GM19463 (cell line): ENCODE results near the gene RBM8A.

Experiments used
- ATAC-seq: cut with Tn5 transposase; IDR thresholded peaks from one replicate; pipeline ENCODE4 v1.9.1; 2021; ENCODE audit warnings: mild to moderate bottlenecking, moderate library complexity; ENCODE audit not compliant: unreplicated experiment

RBM8A gene

DNA sequence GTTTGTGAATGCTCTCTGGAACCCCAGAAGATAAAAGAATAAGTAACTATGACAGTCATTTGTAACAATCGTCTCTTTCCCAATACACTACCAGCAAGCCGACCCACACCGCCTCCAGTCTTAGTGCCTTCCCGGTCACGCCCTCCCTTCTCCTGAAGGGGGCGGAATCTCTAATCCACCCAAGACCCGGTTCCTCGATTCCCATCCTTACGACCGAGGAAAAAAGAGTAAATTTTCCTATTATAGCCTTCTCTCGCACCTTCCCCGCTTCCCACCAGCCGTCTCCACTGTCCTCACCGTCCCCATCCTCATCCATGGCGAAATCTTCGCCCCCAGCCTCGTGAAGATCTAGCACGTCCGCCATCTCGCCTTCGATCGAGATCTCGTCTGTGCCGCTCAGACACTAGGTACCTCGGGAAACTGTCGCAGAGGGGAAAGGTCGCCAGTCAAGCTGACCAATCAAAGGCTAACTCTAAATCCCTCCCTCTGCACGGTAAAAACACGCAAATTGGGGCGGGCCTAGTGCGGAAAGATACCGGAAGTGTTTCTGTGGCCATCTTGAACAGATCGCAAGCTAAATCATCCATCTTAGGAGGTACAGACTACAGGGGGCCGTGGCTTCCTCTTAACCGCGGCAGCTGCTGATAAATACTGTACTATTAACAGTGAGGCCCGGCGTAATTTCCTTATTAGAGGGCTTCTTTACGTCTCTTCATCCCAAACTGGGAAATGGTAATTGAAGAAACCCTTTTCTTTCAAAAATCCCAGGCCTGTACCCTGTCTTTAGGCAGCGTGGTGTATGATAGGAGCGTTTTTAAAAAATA, at the start of gene RBM8A:
TSS of gene RBM8A (minus strand) at position 422 of the 824 bp plus-strand sequence. CDS start at position 364, 58 bp downstream.
- ATAC-seq, result peak; percentile 96

DNA sequence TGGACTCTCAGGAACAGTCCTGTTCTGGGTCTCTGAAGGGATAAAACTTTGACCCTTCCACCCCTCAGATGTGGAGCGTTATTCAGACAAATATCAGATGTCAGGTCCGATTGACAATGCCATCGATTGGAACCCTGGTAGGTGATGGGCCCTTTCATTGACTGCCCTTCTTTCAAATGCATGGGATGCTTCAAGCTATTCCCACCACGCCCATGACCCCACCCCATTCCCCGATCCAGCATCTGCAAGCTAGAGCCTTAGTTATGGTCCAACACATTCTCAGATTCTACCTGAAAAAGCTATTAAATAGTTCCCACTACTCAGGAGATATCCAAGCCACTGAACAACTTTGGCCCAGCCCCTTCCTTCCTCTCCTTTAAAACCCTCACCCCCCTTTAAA, 49.7 kb upstream of the RBM8A start:
- ATAC-seq, result no peak

DNA sequence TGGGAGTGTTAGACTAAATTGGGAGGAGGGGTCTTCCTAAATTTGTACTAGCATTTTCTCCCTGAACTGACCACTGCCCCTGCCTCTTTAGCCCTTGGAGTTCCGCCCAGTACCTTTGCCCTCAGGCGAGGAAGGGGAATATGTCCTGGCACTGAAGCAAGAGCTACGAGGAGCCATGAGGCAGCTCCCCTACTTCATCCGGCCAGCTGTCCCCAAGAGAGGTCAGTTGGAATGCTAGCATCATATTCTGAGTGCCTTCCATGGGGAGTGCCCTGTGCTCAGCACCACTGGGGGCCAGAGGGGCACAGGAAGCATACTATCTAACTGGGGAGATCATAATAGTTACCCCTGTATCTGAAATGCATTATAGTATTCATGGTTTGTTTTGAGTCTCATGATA, 47.9 kb upstream of the RBM8A start:
- no peak for ATAC-seq

DNA sequence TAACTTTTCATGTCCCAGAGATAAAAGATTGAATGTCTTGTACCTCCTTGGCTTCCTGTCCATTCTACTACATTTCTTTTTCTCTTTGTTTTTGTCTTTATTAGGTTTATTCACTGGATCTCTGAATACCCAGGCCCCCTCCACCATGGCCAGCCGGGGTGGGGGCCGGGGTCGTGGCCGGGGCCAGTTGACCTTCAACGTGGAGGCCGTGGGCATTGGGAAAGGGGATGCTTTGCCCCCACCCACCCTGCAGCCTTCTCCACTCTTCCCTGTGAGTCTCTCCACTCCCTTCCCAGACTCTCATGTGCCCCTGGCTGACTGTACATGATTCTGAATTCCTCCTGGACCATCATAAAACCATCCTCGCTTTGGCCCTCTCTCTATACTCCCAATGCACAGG, 47.4 kb upstream of the RBM8A start:
- no peak for ATAC-seq

DNA sequence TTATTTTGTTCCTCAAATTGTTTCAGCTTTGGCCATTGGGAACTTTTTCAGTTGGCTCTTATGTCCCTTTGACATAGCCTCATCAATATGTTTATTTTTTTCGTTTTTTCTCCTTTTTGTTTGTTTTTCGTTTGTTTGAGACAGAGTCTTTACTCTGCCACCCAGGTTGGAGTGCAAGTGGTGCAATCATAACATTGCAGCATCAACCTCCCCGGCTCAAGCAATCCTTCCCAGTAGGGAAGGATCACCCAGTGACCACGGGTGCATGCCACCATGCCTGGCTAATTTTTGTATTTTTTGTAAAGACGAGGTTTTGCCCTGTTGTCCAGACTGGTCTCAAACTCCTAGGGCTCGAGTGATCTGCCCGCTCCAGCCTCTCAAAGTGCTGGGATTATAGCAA, 45.3 kb upstream of the RBM8A start:
- ATAC-seq, result no peak

DNA sequence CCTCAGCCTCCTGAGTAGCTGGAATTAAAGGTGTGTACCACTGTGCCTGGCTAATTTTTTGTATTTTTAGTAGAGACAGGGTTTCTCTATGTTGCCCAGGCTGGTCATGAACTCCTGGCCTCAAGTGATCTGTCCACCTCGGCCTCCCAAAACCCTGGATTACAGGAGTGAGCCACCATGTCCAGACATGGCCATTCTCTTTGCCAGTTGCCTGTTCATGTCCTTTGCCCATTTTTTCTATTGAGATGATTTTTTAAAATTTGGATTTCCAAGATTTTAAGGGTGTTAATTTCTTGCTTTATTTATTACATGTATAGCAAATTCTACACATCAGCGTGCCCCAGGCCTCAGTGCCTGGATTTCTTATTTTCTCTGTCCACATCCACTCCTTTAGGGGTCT, 40.0 kb upstream of the RBM8A start:
- no peak for ATAC-seq

DNA sequence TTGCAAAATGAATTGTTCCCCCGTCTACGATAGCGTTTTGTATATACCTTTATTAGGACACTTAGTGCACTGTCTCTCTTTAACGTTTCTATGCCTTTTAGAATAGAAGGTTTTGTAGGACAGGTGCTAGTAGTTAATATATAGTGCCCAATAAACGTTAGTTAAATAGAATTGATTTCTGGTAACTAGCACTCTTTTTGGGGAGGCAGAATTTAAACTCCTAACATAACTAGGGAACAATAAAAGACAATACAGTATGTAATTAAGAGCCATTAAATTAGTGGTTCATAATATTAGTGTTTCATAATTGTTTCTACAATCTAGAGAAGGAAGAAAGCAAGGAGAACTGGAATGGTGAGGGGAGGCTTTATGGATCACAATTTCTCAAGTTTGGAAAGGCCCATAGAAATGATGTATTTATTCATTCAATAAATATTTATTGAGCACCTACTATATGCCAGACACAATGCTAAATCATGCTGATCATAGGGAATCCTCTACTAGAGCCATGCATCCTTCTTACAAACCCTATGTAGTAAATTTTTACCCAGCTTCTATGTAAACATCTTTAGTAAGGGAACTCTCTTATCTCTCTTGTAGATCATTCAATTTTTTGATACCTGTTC, 37.9 kb upstream of the RBM8A start:
- no peak for ATAC-seq

DNA sequence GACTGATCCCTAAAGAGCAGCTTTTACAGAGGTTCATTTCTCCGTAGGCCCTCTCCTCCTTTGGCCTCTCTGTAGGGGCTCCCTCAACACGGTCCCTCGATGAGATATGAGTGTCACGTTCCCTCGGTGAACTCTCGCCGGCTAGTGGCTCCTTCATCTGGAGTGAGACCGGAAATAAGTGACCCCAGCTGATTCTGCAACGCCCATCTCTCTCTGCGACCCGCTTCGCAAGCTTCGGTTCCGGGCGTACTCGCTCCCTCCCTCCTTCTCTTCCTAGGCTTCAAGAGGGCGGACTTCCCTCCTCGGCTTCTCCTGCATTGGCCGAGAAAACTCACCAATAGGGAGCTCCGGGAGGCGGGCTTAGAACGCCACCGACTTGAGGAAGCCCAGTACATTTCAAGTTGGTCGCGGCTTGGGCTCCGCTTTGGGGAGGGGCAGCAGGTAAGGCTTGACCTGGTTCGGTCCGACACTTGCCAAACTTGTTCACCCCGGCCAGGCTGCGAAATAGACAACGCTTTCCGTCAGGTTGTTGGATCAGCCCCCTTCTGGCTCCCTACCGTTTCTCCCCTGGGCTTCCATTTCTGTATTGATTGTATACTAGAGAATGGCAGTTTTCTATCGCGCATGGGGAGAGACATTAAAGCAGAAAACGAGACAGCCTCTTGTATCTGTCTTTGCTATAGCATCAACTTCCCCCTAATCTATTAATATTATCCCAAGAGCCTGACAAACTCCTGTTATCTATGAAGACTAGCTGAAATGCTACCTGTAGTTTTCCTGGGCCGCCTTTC, 37.2 kb upstream of the RBM8A start, which contains the start of the genes ANKRD34A and POLR3GL:
TSS of gene ANKRD34A (minus strand) at position 248 of the 791 bp plus-strand sequence. CDS start 2,816 bp downstream, outside the sequence.
TSS of gene POLR3GL (plus strand) at position 363 of the 791 bp plus-strand sequence. CDS start 10,176 bp downstream, outside the sequence.
- ATAC-seq, result peak; percentile 91

DNA sequence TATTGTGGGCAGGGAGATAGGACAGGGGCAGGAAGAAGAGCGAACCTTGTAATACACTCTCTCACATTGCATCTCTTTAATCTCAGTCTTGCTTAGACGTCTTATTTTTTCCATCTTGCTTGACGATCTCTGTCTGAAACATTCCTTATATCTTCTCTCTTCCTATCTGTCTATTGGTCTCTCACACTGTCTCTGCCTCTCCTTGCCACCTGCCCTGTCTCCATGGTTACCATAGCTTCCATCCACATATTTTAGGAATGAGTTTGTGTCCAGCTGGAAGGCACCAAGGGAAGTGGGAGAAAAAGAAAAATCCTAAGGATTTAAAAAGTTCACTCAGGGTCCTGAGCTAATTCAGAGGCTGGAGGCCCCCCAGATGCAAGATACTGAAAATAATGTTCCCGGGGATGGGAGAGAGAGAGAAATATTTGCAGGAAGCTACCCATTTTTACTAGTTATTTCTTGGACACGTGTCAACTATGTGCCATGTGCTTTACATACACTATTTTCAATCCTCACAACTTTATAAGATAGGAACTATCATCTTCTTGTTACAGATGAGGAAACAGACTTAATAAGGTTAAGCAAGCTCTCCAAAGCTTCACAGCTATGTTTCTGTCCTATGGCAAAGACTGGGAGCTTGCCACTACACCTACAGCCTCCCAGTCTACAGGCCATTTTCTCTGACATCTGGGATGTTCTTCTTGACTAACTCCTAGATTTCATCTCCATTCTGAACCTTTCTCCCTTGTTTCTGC, 36.2 kb upstream of the RBM8A start:
- no peak for ATAC-seq

DNA sequence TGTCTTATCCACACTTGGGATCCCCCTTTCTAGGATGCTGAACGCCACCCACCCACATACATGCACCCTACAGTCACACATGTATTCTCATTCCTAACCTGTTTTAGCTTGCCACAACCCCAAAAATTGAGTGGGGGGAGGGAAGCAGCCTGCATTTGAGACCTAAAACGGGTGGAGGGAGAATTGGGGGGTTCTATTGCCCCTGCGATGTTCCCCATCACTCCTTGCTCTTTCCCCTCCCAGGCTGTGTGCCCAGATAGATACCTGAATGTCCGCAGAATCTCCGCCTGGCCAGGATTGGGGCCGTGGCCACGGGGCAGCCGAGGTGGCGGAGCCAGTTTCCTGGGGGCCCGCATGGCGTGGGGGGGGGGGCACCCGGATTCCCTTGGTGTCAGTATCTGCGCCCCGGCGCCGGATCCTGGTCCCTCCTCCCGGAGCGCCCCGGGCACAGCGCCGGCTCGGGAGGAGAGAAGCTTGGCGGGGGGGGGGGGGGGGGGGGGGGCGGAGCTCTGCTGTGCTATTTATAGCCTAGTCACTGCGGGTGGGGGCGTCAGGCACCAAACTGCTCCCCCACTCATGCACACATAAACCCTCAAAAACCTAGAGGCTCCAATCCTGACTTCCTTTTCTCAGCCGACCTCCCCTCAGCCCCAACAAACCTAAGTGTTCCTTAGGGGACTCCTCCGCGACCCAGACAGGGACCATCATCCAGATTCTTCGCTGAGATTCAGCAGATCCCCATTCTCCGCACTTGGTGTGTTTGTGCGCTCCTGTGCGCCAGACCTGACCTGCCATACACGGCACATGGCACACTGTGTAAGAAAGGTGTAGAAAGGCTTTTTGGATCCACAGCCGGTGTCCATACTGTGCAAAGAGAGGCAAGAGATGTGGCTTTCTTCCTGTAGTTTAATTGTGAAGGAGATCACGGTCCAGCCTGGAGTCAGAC, 35.1 kb upstream of the RBM8A start:
- no peak for ATAC-seq

DNA sequence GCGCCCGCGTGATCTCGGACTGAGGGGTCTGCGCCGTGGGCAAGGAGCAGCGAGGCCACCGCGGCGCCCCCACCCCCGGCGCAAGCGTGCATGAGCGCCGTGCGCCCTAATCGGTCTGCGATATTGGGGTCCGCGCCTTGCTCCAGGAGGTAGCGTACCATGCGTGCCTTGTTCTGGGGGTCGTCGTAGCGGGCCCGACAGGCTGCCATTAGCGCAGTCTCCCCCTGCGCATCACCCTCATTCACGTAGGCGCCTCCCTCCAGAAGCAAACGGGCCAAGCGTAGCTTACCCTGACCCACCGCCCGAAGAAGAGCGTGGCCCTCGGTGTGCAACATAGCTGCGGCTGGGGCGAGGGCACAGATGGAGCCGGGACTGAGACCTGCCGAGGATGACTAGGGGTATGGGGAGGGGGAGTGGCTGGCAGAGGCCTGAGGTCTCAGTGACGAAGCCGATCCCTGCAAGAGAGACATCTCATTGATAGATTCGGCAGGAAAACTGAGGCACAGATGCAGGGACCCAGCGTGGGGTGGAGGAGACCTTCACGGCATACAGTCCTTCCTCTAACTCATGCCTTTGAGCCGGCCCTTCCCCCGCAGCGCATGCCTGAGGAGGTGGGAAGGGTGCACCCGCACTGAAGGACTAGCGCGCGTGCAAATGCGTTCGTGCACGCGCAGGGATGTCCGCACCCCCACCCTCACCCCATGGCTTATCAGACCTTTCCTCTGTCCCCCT, 34.3 kb upstream of the RBM8A start:
- ATAC-seq, result no peak

DNA sequence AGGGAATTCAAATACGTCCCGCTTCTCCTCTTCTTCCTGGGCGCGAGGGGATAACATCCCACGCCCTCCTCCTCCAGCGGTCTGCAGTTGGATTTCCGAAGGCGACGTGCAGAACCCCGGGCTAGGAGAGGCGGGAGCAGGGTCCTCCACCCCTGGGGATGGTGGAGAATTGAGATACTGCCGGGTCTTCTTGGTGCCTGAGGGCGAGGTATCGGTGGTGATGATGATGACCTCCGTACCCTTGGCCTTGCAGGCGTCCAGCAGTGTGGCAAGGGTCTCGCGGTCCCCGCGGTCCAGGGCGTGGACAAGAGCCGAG, 33.8 kb upstream of the RBM8A start:
- no peak for ATAC-seq

DNA sequence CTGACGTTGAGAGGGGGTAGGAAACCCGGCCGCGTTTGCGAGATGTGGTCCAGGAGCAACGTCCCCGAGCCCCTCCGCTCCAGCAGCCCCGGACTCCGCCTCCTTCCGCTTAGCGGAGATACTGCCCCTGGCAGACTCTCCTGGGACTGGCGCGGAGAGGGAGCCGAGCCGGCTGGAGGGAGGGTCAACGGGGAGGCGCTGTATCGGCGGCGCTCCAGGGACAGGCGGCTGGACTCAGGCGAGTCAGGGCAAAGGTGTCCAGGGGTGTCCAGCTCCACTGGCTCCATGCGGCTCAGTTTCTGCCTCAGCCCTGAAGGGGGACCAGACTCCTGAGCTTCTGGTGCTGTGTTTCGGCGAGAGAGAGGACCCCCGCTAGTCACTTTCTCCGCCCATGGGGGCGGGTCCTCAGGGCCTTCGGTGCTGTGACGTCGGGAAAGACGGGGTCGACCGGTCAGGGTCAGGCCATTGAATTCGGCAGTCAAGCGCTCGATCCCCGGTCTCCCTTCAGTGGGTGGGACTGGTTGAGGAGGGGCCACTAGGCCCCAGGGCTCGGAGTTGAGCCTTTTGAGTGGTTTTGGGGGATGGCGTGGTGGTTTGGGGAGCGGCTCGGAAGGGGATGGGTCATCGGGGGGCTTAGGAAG, 33.3 kb upstream of the RBM8A start:
- ATAC-seq, result no peak

DNA sequence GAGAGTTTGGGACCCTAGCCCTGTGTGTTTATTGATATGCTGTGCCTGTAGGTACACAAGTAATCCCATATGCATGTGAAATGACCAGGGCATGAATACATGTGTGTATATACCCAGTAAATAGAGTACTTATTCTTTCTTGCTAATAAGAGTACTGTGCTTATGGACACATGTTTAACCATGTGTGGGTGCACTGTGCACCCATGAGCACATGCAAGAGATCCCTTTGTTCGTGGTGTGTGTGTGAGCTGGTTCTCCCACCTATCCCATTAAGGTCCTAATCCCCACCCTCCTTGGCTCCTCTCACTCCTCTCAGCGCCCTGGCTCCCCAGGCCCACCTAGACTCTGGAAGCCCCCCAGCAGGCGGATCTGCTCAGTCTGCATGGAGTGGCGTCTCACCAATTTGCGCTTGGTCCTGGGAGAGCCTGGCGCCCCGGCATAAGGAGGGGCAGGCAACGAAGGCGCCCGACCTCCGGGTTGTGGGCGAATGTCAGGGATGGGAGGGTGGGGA, 32.7 kb upstream of the RBM8A start:
- no peak for ATAC-seq

DNA sequence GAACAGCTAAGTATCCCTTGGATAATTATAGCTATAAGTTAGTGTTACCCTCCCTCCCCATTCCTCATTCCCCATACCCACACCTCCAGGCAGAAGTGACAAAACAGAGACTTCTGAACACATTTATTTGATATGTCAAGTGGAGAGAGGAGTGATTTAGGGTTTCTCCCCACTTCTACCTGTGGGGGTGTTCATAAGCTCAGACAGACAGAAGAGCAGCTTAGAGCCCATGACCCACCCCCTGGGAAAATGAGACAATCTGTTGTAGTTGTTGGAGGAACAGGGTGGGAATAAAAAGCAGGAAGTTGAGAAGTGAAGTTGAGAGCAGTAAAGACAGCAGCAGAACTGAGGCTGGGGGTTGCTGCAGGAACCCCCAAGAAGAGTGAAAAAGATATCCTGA, 32.0 kb upstream of the RBM8A start:
- no peak for ATAC-seq

DNA sequence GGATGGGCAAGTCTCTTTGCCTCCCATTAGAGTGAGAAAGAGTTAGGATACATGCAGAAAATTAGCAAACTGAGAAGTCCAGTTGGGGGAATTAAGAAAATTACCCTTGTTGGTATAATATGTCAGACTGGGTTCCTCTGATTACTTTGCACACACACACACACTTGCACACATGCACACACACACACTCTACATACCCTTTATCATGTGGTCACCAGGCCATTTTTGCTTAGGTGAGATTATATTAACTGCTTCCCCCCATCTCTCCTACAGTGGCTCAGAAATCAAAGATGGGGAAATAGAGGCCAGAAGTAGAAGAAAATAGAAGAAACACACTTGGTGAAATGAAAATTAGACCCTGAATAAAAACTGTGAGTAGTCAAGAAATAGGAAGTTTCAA, 31.4 kb upstream of the RBM8A start:
- ATAC-seq, result no peak

DNA sequence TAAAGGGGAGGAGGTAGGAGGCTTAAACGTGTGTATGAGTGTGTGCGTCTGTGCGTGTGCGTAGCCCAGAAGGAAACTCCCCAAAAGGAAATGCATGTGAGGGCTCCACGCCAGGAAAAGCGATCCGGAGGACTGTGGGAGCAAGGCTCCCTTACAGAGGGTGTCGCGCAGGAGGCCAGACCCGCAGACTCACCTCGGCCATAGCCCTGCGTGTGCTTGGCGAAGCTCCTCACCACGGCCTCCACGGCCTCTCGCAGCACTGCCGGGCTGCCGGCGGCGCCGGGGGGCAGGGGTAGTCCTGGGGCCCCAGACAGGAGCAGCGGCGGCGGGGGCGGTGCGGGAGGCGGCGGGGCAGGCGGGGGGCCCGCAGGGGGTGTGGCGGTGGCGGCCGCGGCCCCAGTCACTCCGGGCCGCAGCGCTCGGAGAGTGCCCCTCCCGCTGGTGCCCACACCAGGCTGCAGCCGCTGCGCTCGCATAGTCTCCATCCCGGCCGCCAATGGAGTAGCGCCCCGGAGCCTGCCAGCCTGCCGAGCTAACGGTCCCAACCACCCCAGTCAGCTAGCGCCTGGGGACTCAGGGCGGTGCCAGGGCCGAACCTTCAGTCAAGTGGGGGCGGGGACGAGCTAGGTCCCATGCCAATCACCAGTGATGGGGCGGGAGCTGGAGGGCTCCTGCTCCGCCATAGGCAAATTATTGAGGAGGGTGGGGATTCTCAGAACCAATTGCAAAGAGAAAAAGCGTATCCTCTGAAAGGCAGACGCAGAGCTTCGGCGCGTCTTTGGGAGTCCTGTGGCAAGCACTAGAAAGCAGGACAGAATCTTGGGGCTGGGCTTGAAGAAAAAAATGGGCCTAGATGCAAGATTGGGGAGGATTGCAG, 30.4 kb upstream of the RBM8A start, which contains the start of gene LIX1L:
TSS of gene LIX1L (minus strand) at position 575 of the 877 bp plus-strand sequence. CDS start at position 485, 90 bp downstream.
- ATAC-seq, result peak; percentile 87
